Activated CD8-positive, alpha-beta memory T cell treated with anti-CD3 and anti-CD28 coated beads, Interleukin-2, amount 50 U/mL, for 24 hours (primary cell): ENCODE data around the gene NUDT3.
"Not testable (repeated sequence)": the region's sequence is repeated elsewhere in the genome, so short reads cannot be mapped to it uniquely, and the experiment has no call there.

Source experiments
- DNase-seq: peaks from one replicate; pipeline ENCODE4 v3.0.0-alpha.2; 2020; ENCODE audit errors: extremely low read depth

The NUDT3 gene

GRCh38 chr6:34370361-34370760 lies 22.1 kb downstream of the NUDT3 start:
- no peak for DNase-seq

- no peak for DNase-seq
These were observed 23.1 kb downstream of the NUDT3 start for GRCh38 chr6:34369385-34369784.

- no peak for DNase-seq
These were observed 25.9 kb downstream of the NUDT3 start for GRCh38 chr6:34366639-34366921.

GRCh38 chr6:34365781-34366638 lies 26.5 kb downstream of the NUDT3 start:
- not testable (repeated sequence) for DNase-seq

GRCh38 chr6:34363681-34364075 lies 28.8 kb downstream of the NUDT3 start:
- not testable (repeated sequence) for DNase-seq

GRCh38 chr6:34362909-34363680 lies 29.4 kb downstream of the NUDT3 start:
- no peak for DNase-seq

GRCh38 chr6:34362176-34362575 lies 30.3 kb downstream of the NUDT3 start:
- DNase-seq, result no peak

- DNase-seq, result no peak
These were observed 31.9 kb downstream of the NUDT3 start for GRCh38 chr6:34360556-34360955.

- no peak for DNase-seq
These were observed 32.9 kb downstream of the NUDT3 start for GRCh38 chr6:34359418-34360158.

GRCh38 chr6:34358389-34358905 lies 34.0 kb downstream of the NUDT3 start:
- no peak for DNase-seq

GRCh38 chr6:34357937-34358336 lies 34.5 kb downstream of the NUDT3 start:
- no peak for DNase-seq

GRCh38 chr6:34355889-34356288 lies 36.6 kb downstream of the NUDT3 start:
- DNase-seq, result no peak

- not testable (repeated sequence) for DNase-seq
These were observed 38.2 kb downstream of the NUDT3 start for GRCh38 chr6:34354230-34354629.

- DNase-seq, result not testable (repeated sequence)
These were observed 38.9 kb downstream of the NUDT3 start for GRCh38 chr6:34353530-34353929.

- DNase-seq, result no peak
These were observed 40.0 kb downstream of the NUDT3 start for GRCh38 chr6:34352305-34352937.

- DNase-seq, result no peak
These were observed 41.6 kb downstream of the NUDT3 start for GRCh38 chr6:34350934-34351217.

- DNase-seq, result no peak
These were observed 42.1 kb downstream of the NUDT3 start for GRCh38 chr6:34350137-34350933.

- no peak for DNase-seq
These were observed 43.3 kb downstream of the NUDT3 start for GRCh38 chr6:34349211-34349610.

- no peak for DNase-seq
These were observed 45.2 kb downstream of the NUDT3 start for GRCh38 chr6:34347303-34347702.

- DNase-seq, result no peak
These were observed 46.0 kb downstream of the NUDT3 start for GRCh38 chr6:34346175-34347119.
